Natural killer cell (primary cell): Measurements from ENCODE around the gene ATAD1. TPM values are rescaled to one million over a fixed set of nuclear protein-coding genes. Genes with fewer than 3 reads are reported as not detected.
"Not testable (repeated sequence)": the region's sequence is repeated elsewhere in the genome, so short reads cannot be mapped to it uniquely, and the experiment has no call there.

Experiments
- ATAC-seq, 3 donors: fragments of 150-1000 bp in 2 of 3; fragments of 200-7000 bp in 1 of 3; cut with Tn5 transposase; 1 replicate in 1 of 3; 2 replicates in 2 of 3; pipeline ENCODE4 v1.10.0; 2021; ENCODE audit warnings: mild to moderate bottlenecking in 2 of 3, moderate library complexity in 2 of 3
- DNase-seq, 2 donors: peaks; one replicate each; pipeline versions ENCODE4 v3.0.0 to v3.0.0-alpha.2; 2013 to 2021; ENCODE audit warnings: mixed read lengths in 1 of 2
- H3K27ac ChIP-seq: one replicate; pipeline ENCODE4 v1.5.1; 2013; ENCODE audit warnings: mild to moderate bottlenecking, low read length
- H3K27me3 ChIP-seq: one replicate; pipeline ENCODE4 v1.6.1; 2013; ENCODE audit warnings: low read length; ENCODE audit not compliant: control insufficient read depth, insufficient read depth
- H3K36me3 ChIP-seq: one replicate; pipeline ENCODE4 v1.6.1; 2013; ENCODE audit warnings: low read length; ENCODE audit not compliant: control insufficient read depth, insufficient read depth
- H3K4me1 ChIP-seq: one replicate; pipeline ENCODE4 v1.6.1; 2013; ENCODE audit warnings: low read length; ENCODE audit not compliant: control insufficient read depth, insufficient read depth
- H3K4me3 ChIP-seq: one replicate; pipeline ENCODE4 v1.5.1; 2013; ENCODE audit warnings: low read length
- H3K9me3 ChIP-seq: one replicate; pipeline ENCODE4 v1.6.1; 2013; ENCODE audit warnings: low read length; ENCODE audit not compliant: control insufficient read depth, insufficient read depth
- H3K27ac Mint-ChIP-seq, 2 donors: one replicate each; pipeline ENCODE4 v1.8.0; 2022; ENCODE audit warnings: mild to moderate bottlenecking in 2 of 2, mixed read lengths in 2 of 2, moderate library complexity in 1 of 2
- H3K27me3 Mint-ChIP-seq, 2 donors: one replicate each; pipeline ENCODE4 v1.8.0; 2022; ENCODE audit warnings: low read depth in 2 of 2, mixed read lengths in 2 of 2
- H3K36me3 Mint-ChIP-seq: one replicate; pipeline ENCODE4 v1.8.0; 2022; ENCODE audit warnings: mixed read lengths
- H3K4me1 Mint-ChIP-seq, 2 donors: one replicate each; pipeline ENCODE4 v1.8.0; 2022; ENCODE audit warnings: mixed read lengths in 2 of 2
- H3K4me3 Mint-ChIP-seq: one replicate; pipeline ENCODE4 v1.8.0; 2022; ENCODE audit warnings: mild to moderate bottlenecking, moderate library complexity, mixed read lengths
- H3K9me3 Mint-ChIP-seq, 2 donors: one replicate each; pipeline ENCODE4 v1.8.0; 2022; ENCODE audit warnings: mixed read lengths in 2 of 2
- WGBS: methylation state at CpG from one replicate; pipeline ENCODE4 v1.1.7; 2013; ENCODE audit warnings: missing lambda C conversion rate; ENCODE audit not compliant: insufficient coverage; 5-methylcytosine and 5-hydroxymethylcytosine counted together
- intact Hi-C: fragments of 100-400 bp; cut with micrococcal nuclease; formaldehyde crosslinking; loops from one replicate; pipeline ENCODE4 v1.14.2; 2022
- total RNA-seq, 4 donors: library from RNA; stranded (reverse); fragments of 120-200 nt in 1 of 4; gene quantifications; one replicate each; pipeline versions ENCODE4 v1.2.3 to v1.2.4, GENCODE V29; 2013 to 2022
- TF ChIP-seq, protein P1 (sequence below): fragments of 200-600 bp; IDR thresholded peaks from one replicate; pipeline ENCODE4 v1.8.0; 2022; ENCODE audit warnings: antibody characterized with exemption

The ATAD1 gene
- total RNA-seq, 3 donors from 2014 or later (not counting 1 experiment from before 2014, with no cell fraction given) = 37.5 to 55.2 (median 43.0) TPM

DNA sequence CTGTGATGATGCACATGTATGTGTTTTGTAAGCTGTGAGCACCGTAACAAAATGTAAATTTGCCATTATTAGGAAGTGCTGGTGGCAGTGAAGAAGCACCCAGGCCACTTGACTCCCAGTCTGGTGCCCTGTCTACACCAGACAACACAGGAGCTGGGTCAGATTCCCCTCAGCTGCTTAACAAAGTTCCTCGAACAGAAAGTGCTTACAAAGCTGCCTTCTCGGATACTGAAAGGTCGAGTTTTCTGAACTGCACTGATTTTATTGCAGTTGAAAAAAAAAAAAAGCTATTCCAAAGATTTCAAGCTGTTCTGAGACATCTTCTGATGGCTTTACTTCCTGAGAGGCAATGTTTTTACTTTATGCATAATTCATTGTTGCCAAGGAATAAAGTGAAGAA is 71.1 kb downstream of the ATAD1 start:
- H3K36me3 Mint-ChIP-seq = no peaks in the 10 kb centered on the region
- H3K27me3 Mint-ChIP-seq = no peaks in the 10 kb centered on the region
- WGBS = 85% methylated on average over 4 of the region's 4 CpGs
- DNase-seq = no peak
- H3K9me3 ChIP-seq = no peaks in the 10 kb centered on the region
- TF ChIP-seq, protein P1, sequence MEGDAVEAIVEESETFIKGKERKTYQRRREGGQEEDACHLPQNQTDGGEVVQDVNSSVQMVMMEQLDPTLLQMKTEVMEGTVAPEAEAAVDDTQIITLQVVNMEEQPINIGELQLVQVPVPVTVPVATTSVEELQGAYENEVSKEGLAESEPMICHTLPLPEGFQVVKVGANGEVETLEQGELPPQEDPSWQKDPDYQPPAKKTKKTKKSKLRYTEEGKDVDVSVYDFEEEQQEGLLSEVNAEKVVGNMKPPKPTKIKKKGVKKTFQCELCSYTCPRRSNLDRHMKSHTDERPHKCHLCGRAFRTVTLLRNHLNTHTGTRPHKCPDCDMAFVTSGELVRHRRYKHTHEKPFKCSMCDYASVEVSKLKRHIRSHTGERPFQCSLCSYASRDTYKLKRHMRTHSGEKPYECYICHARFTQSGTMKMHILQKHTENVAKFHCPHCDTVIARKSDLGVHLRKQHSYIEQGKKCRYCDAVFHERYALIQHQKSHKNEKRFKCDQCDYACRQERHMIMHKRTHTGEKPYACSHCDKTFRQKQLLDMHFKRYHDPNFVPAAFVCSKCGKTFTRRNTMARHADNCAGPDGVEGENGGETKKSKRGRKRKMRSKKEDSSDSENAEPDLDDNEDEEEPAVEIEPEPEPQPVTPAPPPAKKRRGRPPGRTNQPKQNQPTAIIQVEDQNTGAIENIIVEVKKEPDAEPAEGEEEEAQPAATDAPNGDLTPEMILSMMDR = no peak
- no peaks in the 10 kb centered on the region for H3K4me1 ChIP-seq
- H3K4me3 Mint-ChIP-seq = no peak overlapping the region
- no peak overlapping the region for H3K4me3 ChIP-seq
- H3K4me1 Mint-ChIP-seq = peaks cover 9 to 17% of the 10 kb centered on the region in 2 donors
- no peaks in the 10 kb centered on the region for H3K27me3 ChIP-seq
- no peak overlapping the region for H3K27ac ChIP-seq
- ATAC-seq = no peak
- H3K36me3 ChIP-seq = no peaks in the 10 kb centered on the region
- H3K9me3 Mint-ChIP-seq = no peaks in the 10 kb centered on the region
- intact Hi-C loops = no loop called here
- no peak overlapping the region for H3K27ac Mint-ChIP-seq

DNA sequence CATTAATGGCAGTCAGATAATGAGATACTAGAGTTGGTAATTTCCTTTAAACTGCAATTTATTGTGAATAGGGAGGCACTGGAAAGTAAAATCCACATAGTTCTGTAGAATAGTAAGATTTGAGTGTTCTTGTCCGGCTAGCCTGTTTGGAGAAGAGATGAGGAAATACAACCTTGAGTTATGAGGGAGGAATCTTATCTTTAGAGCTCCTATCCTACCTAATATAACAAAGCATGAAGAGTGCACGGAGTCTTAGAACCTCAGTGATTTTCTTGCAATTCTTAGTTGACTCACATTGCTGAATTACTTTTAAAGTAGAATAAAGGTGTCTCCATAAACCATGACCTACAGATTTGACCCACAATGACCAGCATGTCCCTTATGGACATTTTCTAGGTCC is 73.4 kb downstream of the ATAD1 start:
- Histone ChIP-seq H3K27ac (no peak overlapping the region), H3K27me3 (no peaks in the 10 kb centered on the region), H3K4me1 (no peaks in the 10 kb centered on the region), H3K9me3 (no peaks in the 10 kb centered on the region), H3K36me3 (no peaks in the 10 kb centered on the region), H3K4me3 (no peak overlapping the region)
- intact Hi-C loops = no loop called here
- Mint-ChIP-seq H3K36me3 (no peaks in the 10 kb centered on the region), H3K27me3 (peaks cover 2 to 5% of the 10 kb centered on the region in 2 donors), H3K4me1 (peaks cover 0 to 5% of the 10 kb centered on the region in 2 donors), H3K9me3 (no peaks in the 10 kb centered on the region), H3K27ac (no peak overlapping the region), H3K4me3 (no peak overlapping the region)
- WGBS = 83% methylated on average over 1 of the region's 2 CpGs
- DNase-seq (no peak), ATAC-seq (no peak)
- TF ChIP-seq, protein P1 = no peak

DNA sequence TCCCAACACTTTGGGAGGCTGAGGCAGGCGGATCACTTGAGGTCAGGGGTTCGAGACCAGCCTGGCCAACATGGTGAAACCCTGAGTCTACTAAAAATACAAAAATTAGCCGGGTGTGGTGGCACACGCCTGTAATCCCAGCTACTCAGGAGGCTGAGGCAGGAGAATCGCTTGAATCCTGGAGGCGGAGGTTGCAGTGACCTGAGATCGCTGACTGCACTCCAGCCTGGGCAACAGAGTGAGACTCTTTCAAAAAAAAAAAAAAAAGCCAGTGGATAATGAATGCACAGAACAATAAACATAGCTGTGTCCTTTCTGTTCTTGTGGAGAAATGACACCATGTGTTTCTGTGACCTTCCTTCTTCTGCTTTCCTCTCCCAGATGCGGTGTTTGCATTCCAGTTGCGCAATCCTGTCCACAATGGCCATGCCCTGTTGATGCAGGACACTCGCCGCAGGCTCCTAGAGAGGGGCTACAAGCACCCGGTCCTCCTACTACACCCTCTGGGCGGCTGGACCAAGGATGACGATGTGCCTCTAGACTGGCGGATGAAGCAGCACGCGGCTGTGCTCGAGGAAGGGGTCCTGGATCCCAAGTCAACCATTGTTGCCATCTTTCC is 74.9 kb downstream of the ATAD1 start:
- DNase-seq, H3K36me3 Mint-ChIP-seq, H3K27me3 Mint-ChIP-seq, H3K9me3 ChIP-seq, H3K27me3 ChIP-seq, H3K4me1 ChIP-seq, intact Hi-C loops, H3K27ac ChIP-seq, ATAC-seq, H3K9me3 Mint-ChIP-seq, H3K4me1 Mint-ChIP-seq, H3K36me3 ChIP-seq, H3K4me3 ChIP-seq, H3K4me3 Mint-ChIP-seq, H3K27ac Mint-ChIP-seq: not testable (repeated sequence)
- WGBS = 95% methylated on average over 18 of the region's 18 CpGs

DNA sequence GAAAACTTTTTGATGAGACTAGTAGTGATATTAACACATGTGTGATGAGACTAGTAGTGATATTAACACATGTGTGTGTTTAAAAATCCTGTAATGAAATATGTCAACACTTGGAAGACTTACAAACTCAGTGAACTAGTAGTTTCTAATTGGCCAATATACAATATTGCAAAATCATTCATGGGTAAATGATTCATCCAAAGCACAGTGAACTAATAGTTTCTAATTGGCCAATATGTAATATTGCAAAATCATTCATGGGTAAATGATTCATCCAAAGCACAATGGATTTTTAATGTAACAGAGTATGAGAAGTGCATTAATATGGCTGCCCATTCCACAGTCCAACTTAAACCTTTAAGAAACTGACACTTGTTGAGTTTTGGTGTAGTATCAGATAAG is 77.8 kb downstream of the ATAD1 start:
- Histone ChIP-seq H3K27ac (no peak overlapping the region), H3K36me3 (no peaks in the 10 kb centered on the region), H3K9me3 (no peaks in the 10 kb centered on the region), H3K4me3 (no peak overlapping the region), H3K27me3 (no peaks in the 10 kb centered on the region), H3K4me1 (no peaks in the 10 kb centered on the region)
- TF ChIP-seq, protein P1 = no peak
- Mint-ChIP-seq H3K4me1 (no peaks in the 10 kb centered on the region), H3K4me3 (no peak overlapping the region), H3K27me3 (peaks cover 5 to 9% of the 10 kb centered on the region in 2 donors), H3K9me3 (no peaks in the 10 kb centered on the region), H3K27ac (no peak overlapping the region), H3K36me3 (no peaks in the 10 kb centered on the region)
- ATAC-seq (no peak), DNase-seq (no peak)
- intact Hi-C loops = no loop called here
